ENCODE measurements around the gene NDUFS6.

DNA sequence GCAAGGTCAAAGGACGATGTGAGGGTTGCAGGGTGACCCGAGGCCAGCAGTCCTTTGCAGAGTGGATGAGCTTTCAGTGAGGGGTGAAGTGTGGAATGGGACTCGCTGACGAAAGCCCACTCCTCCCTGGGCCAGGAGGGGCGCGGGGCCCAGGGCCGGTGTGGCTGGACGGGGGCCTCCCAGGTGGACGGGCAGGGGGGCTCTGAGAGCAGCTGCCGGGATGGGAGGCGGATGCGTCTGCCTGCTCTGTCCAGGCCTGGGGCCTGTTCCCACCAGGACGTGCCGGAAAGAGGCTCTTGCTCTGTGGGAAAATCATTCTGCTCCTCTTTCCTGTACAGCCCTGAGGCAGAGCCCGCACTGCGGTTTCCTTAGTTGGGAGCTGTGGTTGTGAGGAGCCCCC is 57.2 kb downstream of the NDUFS6 start:
- TF ChIP-seq, protein P1, sequence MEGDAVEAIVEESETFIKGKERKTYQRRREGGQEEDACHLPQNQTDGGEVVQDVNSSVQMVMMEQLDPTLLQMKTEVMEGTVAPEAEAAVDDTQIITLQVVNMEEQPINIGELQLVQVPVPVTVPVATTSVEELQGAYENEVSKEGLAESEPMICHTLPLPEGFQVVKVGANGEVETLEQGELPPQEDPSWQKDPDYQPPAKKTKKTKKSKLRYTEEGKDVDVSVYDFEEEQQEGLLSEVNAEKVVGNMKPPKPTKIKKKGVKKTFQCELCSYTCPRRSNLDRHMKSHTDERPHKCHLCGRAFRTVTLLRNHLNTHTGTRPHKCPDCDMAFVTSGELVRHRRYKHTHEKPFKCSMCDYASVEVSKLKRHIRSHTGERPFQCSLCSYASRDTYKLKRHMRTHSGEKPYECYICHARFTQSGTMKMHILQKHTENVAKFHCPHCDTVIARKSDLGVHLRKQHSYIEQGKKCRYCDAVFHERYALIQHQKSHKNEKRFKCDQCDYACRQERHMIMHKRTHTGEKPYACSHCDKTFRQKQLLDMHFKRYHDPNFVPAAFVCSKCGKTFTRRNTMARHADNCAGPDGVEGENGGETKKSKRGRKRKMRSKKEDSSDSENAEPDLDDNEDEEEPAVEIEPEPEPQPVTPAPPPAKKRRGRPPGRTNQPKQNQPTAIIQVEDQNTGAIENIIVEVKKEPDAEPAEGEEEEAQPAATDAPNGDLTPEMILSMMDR (conservative IDR thresholded peaks at IDR 0.05), result no peak
- no peak for TF ChIP-seq ZFX (IDR thresholded peaks at IDR 0.05)
